K562 (cell line): ENCODE measurements around the gene VRK1. TPM values are rescaled to one million over a fixed set of nuclear protein-coding genes. Genes with fewer than 3 reads are reported as not detected.
A peak's percentile ranks its signal among the peaks of the same experiment; 100 is the strongest.

Experiments used
- CC2D1A ChIP-seq: fragments of 450-650 bp; IDR thresholded peaks from 2 replicates; pipeline ENCODE4 v1.6.1; 2017; ENCODE audit warnings: mild to moderate bottlenecking
- CHD7 ChIP-seq: fragments of 200-600 bp; sonication (generic); IDR thresholded peaks from one replicate; pipeline ENCODE4 v1.6.1; 2012; ENCODE audit warnings: mild to moderate bottlenecking, low read depth, low read length, inconsistent platforms
- KLF1 ChIP-seq: fragments of 450-650 bp; IDR thresholded peaks from 2 replicates; pipeline ENCODE4 v1.6.1; 2016; ENCODE audit warnings: missing genetic modification characterization, missing compliant biosample characterization
- MAZ ChIP-seq, 2 experiments: fragments of 450-650 bp in 1 of 2; sonication (generic) in 1 of 2; formaldehyde crosslinking; IDR thresholded peaks in 1 of 2; conservative IDR thresholded peaks in 1 of 2; 2 replicates each; pipeline versions ENCODE4 v1.4.0 to v1.5.0; 2020; ENCODE audit warnings: mild to moderate bottlenecking in 1 of 2, missing genetic modification reagents in 1 of 2
- MED1 ChIP-seq: sonication (generic); formaldehyde crosslinking; IDR thresholded peaks from 2 replicates; pipeline ENCODE4 v1.8.1; 2023; ENCODE audit warnings: missing genetic modification reagents, borderline replicate concordance
- MEIS2 ChIP-seq: fragments of 450-650 bp; IDR thresholded peaks from 2 replicates; pipeline ENCODE4 v1.6.1; 2014; ENCODE audit warnings: mild to moderate bottlenecking; ENCODE audit not compliant: partially characterized antibody
- NFIX ChIP-seq: fragments of 250-450 bp; sonication (Bioruptor Pico); IDR thresholded peaks from 2 replicates; pipeline ENCODE4 v1.4.0; 2020; ENCODE audit warnings: low read depth, mild to moderate bottlenecking, moderate library complexity
- RFX7 ChIP-seq: fragments of 250-450 bp; sonication (Bioruptor Pico); IDR thresholded peaks from 2 replicates; pipeline ENCODE4 v1.5.1; 2021; ENCODE audit warnings: mild to moderate bottlenecking
- SMAD3 ChIP-seq: fragments of 450-650 bp; formaldehyde crosslinking; conservative IDR thresholded peaks from 2 replicates; pipeline ENCODE4 v1.4.0; 2020; ENCODE audit warnings: mild to moderate bottlenecking
- SMARCC2 ChIP-seq: fragments of 450-650 bp; IDR thresholded peaks from 2 replicates; pipeline ENCODE4 v1.6.1; 2017; ENCODE audit warnings: antibody characterized with exemption, moderate library complexity, mild to moderate bottlenecking, low read depth
- polyA plus RNA-seq, 8 experiments: library from polyadenylated mRNA; depleted of rRNA in 4 of 8; stranded (reverse) in 5 of 8; unstranded in 3 of 8; fragments of >200 nt; fragmentation: Nextera tagmentation in 2 of 8; fragmentation: Illumina TruSeq in 1 of 8; extraction: Ambion mirVana in 2 of 8; extraction: Trizol in 1 of 8; gene quantifications; 2 replicates each; pipeline versions ENCODE4 v1.2.1 to v1.2.3, GENCODE V29; 2011 to 2014; ENCODE audit warnings: inconsistent platforms in 1 of 8, missing spikeins in 1 of 8
- total RNA-seq, 7 experiments: library from RNA; depleted of rRNA in 6 of 7; stranded (reverse); fragments of >200 nt in 6 of 7; fragmentation: Illumina TruSeq in 2 of 7; extraction: Trizol in 2 of 7; gene quantifications; 2 replicates each; pipeline versions ENCODE4 v1.2.1 to v1.2.3, GENCODE V29; 2011 to 2021; ENCODE audit warnings: low replicate concordance in 1 of 7
- TF ChIP-seq, protein P1 (sequence below): sonication (generic); formaldehyde crosslinking; IDR thresholded peaks from 2 replicates; pipeline ENCODE4 v1.8.0; 2022; ENCODE audit warnings: mild to moderate bottlenecking, low read depth, missing genetic modification reagents
- TF ChIP-seq, protein P2 (sequence below): fragments of 250-450 bp; sonication (Bioruptor Pico); IDR thresholded peaks from 2 replicates; pipeline ENCODE4 v1.9.0; 2021; ENCODE audit warnings: mild to moderate bottlenecking
- TF ChIP-seq, protein P3 (sequence below), 2 experiments: fragments of 250-450 bp in 1 of 2; fragments of 450-650 bp in 1 of 2; sonication (Bioruptor Pico) in 1 of 2; IDR thresholded peaks; 2 replicates each; pipeline versions ENCODE4 v1.6.1 to v1.8.0; 2016 to 2021; ENCODE audit warnings: mild to moderate bottlenecking in 2 of 2, moderate library complexity in 2 of 2, missing compliant biosample characterization in 1 of 2, missing genetic modification characterization in 1 of 2

VRK1 gene
- total and polyA plus RNA-seq, 9 of the 15 experiments (the other 6 are each of a cell fraction or from before 2014, with no cell fraction given), result 83.6 to 177 (median 116) TPM

GRCh38 chr14:96762650-96763049 is 34.5 kb upstream of the VRK1 start (continued):
- TF ChIP-seq CHD7 (no peak), MAZ (CRISPR knock-in tag; conservative IDR thresholded peaks at IDR 0.05 in 1 of 2, IDR thresholded peaks at IDR 0.05 in 1 of 2) (0 out of 4 replicates have a peak, but pooled peaks of 1 of the 2 experiments have one; percentile 16), RFX7 (CRISPR knock-in tag) (no peak), MED1 (CRISPR knock-in tag) (no peak), SMAD3 (CRISPR knock-in tag) (no peak), KLF1 (tag) (no peak), SMARCC2 (no peak), NFIX (CRISPR knock-in tag) (no peak), CC2D1A (no peak), MEIS2 (no peak)
- TF ChIP-seq, protein P1, sequence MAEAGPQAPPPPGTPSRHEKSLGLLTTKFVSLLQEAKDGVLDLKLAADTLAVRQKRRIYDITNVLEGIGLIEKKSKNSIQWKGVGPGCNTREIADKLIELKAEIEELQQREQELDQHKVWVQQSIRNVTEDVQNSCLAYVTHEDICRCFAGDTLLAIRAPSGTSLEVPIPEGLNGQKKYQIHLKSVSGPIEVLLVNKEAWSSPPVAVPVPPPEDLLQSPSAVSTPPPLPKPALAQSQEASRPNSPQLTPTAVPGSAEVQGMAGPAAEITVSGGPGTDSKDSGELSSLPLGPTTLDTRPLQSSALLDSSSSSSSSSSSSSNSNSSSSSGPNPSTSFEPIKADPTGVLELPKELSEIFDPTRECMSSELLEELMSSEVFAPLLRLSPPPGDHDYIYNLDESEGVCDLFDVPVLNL, result no peak
- TF ChIP-seq, protein P2, sequence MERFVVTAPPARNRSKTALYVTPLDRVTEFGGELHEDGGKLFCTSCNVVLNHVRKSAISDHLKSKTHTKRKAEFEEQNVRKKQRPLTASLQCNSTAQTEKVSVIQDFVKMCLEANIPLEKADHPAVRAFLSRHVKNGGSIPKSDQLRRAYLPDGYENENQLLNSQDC (CRISPR knock-in tag), result no peak
- TF ChIP-seq, protein P3, sequence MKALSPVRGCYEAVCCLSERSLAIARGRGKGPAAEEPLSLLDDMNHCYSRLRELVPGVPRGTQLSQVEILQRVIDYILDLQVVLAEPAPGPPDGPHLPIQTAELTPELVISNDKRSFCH (CRISPR knock-in tag; IDR thresholded peaks at IDR 0.05), result no peak
- TF ChIP-seq, protein P3 (tag; IDR thresholded peaks at IDR 0.05), result no peak
